DND-41 (cell line): ENCODE data around the gene NCKAP5L.

Source experiments
- ATAC-seq: fragments of 200-7000 bp; cut with Tn5 transposase; 3 replicates; pipeline ENCODE4 v1.9.1; 2021; ENCODE audit warnings: low read depth; ENCODE audit not compliant: insufficient read depth
- DNase-seq: peaks from one replicate; pipeline ENCODE4 v3.0.0-alpha.2; 2020
- H2AFZ ChIP-seq: 2 replicates; pipeline ENCODE4 v1.6.0; 2012; ENCODE audit warnings: low read depth, low read length
- H3K27ac ChIP-seq: 2 replicates; pipeline ENCODE4 v1.5.1; 2012; ENCODE audit warnings: low read length, inconsistent platforms
- H3K27me3 ChIP-seq: fragments of 200-600 bp; sonication (generic); 2 replicates; pipeline ENCODE4 v1.6.0; 2012; ENCODE audit warnings: low read length, mild to moderate bottlenecking, inconsistent platforms; ENCODE audit not compliant: insufficient read depth, poor library complexity
- H3K36me3 ChIP-seq: 2 replicates; pipeline ENCODE4 v1.5.1; 2012; ENCODE audit warnings: low read length, inconsistent platforms; ENCODE audit not compliant: insufficient read depth
- H3K4me1 ChIP-seq: 2 replicates; pipeline ENCODE4 v1.5.1; 2012; ENCODE audit warnings: mild to moderate bottlenecking, low read length; ENCODE audit not compliant: insufficient read depth
- H3K4me2 ChIP-seq: 2 replicates; pipeline ENCODE4 v1.6.0; 2012; ENCODE audit warnings: mild to moderate bottlenecking, moderate library complexity, low read length, inconsistent platforms; ENCODE audit not compliant: insufficient read depth
- H3K4me3 ChIP-seq, 2 experiments: fragments of 200-600 bp in 1 of 2; shearing (Covaris generic) in 1 of 2; 2 replicates each; pipeline ENCODE4 v1.5.1; 2012 to 2016; ENCODE audit warnings: inconsistent platforms in 2 of 2, low read length in 2 of 2, mild to moderate bottlenecking in 2 of 2, low read depth in 1 of 2, moderate library complexity in 1 of 2
- H3K79me2 ChIP-seq: 2 replicates; pipeline ENCODE4 v1.6.0; 2012; ENCODE audit warnings: low read length, inconsistent platforms; ENCODE audit not compliant: insufficient read depth
- H3K9ac ChIP-seq: 2 replicates; pipeline ENCODE4 v1.6.0; 2012; ENCODE audit warnings: low read depth, mild to moderate bottlenecking, inconsistent platforms, low read length, moderate library complexity
- H3K9me3 ChIP-seq: 2 replicates; pipeline ENCODE4 v1.5.1; 2012; ENCODE audit warnings: low read length, moderate library complexity, mild to moderate bottlenecking, inconsistent platforms; ENCODE audit not compliant: insufficient read depth, severe bottlenecking
- H4K20me1 ChIP-seq: 2 replicates; pipeline ENCODE4 v1.6.0; 2012; ENCODE audit warnings: low read length; ENCODE audit not compliant: insufficient read depth
- CTCF ChIP-seq: IDR thresholded peaks from 2 replicates; pipeline ENCODE4 v1.5.1; 2012; ENCODE audit warnings: borderline replicate concordance, low read length, moderate library complexity, mild to moderate bottlenecking; ENCODE audit not compliant: poor library complexity, severe bottlenecking; ENCODE audit errors: extremely low read depth
- EZH2 ChIP-seq: IDR thresholded peaks from 3 replicates; pipeline ENCODE4 v1.6.1; 2012; ENCODE audit warnings: borderline replicate concordance, low read depth, mild to moderate bottlenecking, moderate library complexity, low read length, inconsistent platforms; ENCODE audit not compliant: severe bottlenecking

Gene NCKAP5L

GRCh38 chr12:49865782-49866135 is 37.5 kb upstream of the NCKAP5L start:
- no peaks in the 10 kb centered on the region for H3K36me3 ChIP-seq
- no peak for ATAC-seq
- H3K9me3 ChIP-seq, result no peaks in the 10 kb centered on the region
- H3K4me1 ChIP-seq, result no peaks in the 10 kb centered on the region
- no peaks in the 10 kb centered on the region for H3K27me3 ChIP-seq
- H3K27ac ChIP-seq, result no peak overlapping the region
- H2AFZ ChIP-seq, result no peak overlapping the region
- no peak overlapping the region for H3K4me2 ChIP-seq
- no peaks in the 10 kb centered on the region for H3K79me2 ChIP-seq
- no peak for TF ChIP-seq CTCF
- TF ChIP-seq EZH2, result no peak
- DNase-seq, result no peak
- H4K20me1 ChIP-seq, result no peaks in the 10 kb centered on the region; the same call in 1 of the 2 replicates
- no peak overlapping the region for H3K9ac ChIP-seq
- H3K4me3 ChIP-seq, result no peak overlapping the region

- TF ChIP-seq CTCF (no peak), EZH2 (no peak)
These were observed 37.0 kb upstream of the NCKAP5L start for GRCh38 chr12:49865109-49865781.

GRCh38 chr12:49864798-49865090 is 36.5 kb upstream of the NCKAP5L start:
- Histone ChIP-seq H3K27me3 (no peaks in the 10 kb centered on the region), H3K4me1 (no peaks in the 10 kb centered on the region), H3K27ac (no peak overlapping the region), H4K20me1 (no peaks in the 10 kb centered on the region; the same call in 1 of the 2 replicates), H3K79me2 (no peaks in the 10 kb centered on the region), H3K4me3 (no peak overlapping the region), H3K4me2 (no peak overlapping the region), H3K9ac (no peak overlapping the region), H3K9me3 (no peaks in the 10 kb centered on the region), H2AFZ (no peak overlapping the region), H3K36me3 (no peaks in the 10 kb centered on the region)
- ATAC-seq (no peak), DNase-seq (no peak)
- TF ChIP-seq EZH2, result no peak
- no peak for TF ChIP-seq CTCF

More at GRCh38 chr12:49865109-49865781, 37.0 kb upstream of the NCKAP5L start:
- Histone ChIP-seq H3K4me2 (no peak overlapping the region), H4K20me1 (no peaks in the 10 kb centered on the region; the same call in 1 of the 2 replicates), H3K9me3 (no peaks in the 10 kb centered on the region), H3K36me3 (no peaks in the 10 kb centered on the region), H3K79me2 (no peaks in the 10 kb centered on the region), H3K27ac (no peak overlapping the region), H3K9ac (no peak overlapping the region), H3K4me3 (no peak overlapping the region), H3K27me3 (no peaks in the 10 kb centered on the region), H3K4me1 (no peaks in the 10 kb centered on the region), H2AFZ (no peak overlapping the region)
- no peak for DNase-seq
- no peak for ATAC-seq
